OCI-LY3 (cell line): ENCODE data around the gene EIPR1.

Experiments used
- H2AFZ ChIP-seq: fragments of 200-600, 300-600 bp; shearing (Covaris generic); 2 replicates; pipeline ENCODE4 v1.6.0; 2014; ENCODE audit warnings: antibody characterized with exemption, low read depth, low read length
- H3K27ac ChIP-seq: fragments of 200-600, 300-600 bp; sonication (generic); 2 replicates; pipeline ENCODE4 v1.5.1; 2014; ENCODE audit warnings: mild to moderate bottlenecking, low read length, moderate library complexity, mixed read lengths
- H3K27me3 ChIP-seq: fragments of 200-600, 300-600 bp; sonication (generic); 2 replicates; pipeline ENCODE4 v1.6.1; 2014; ENCODE audit warnings: low read depth, low read length, mixed read lengths
- H3K36me3 ChIP-seq: fragments of 200-600, 300-600 bp; sonication (generic); replicated peaks from 2 replicates; pipeline ENCODE3; 2014; ENCODE audit warnings: low read depth, low read length, mixed read lengths
- H3K4me1 ChIP-seq: fragments of 300-600, 200-600 bp; sonication (generic); 2 replicates; pipeline ENCODE4 v1.6.1; 2014; ENCODE audit warnings: low read length, mixed read lengths
- H3K4me2 ChIP-seq: fragments of 200-600, 300-600 bp; sonication (generic); 2 replicates; pipeline ENCODE4 v1.6.1; 2014; ENCODE audit warnings: low read length, mixed read lengths
- H3K4me3 ChIP-seq: fragments of 300-600, 200-600 bp; sonication (generic); 2 replicates; pipeline ENCODE4 v1.5.1; 2014; ENCODE audit warnings: antibody characterized with exemption, mild to moderate bottlenecking, low read length, moderate library complexity
- H3K79me2 ChIP-seq: fragments of 300-600, 200-600 bp; shearing (Covaris generic); 2 replicates; pipeline ENCODE4 v1.6.1; 2014; ENCODE audit warnings: mild to moderate bottlenecking, low read length, mixed read lengths
- H3K9ac ChIP-seq: fragments of 300-600, 200-600 bp; shearing (Covaris generic); 2 replicates; pipeline ENCODE4 v1.6.0; 2014; ENCODE audit warnings: mild to moderate bottlenecking, low read length, moderate library complexity
- H3K9me3 ChIP-seq: fragments of 200-600, 300-600 bp; shearing (Covaris generic); 2 replicates; pipeline ENCODE4 v1.6.1; 2014; ENCODE audit warnings: low read length, mixed read lengths; ENCODE audit not compliant: insufficient read depth
- H4K20me1 ChIP-seq: fragments of 200-600, 300-600 bp; sonication (generic); 2 replicates; pipeline ENCODE4 v1.6.1; 2016; ENCODE audit warnings: low read length, mixed read lengths; ENCODE audit not compliant: insufficient read depth
- CTCF ChIP-seq: fragments of 200-600, 300-600 bp; sonication (generic); IDR thresholded peaks from 2 replicates; pipeline ENCODE4 v1.5.1; 2014; ENCODE audit warnings: antibody characterized with exemption, low read length, low read depth
- EZH2phosphoT487 ChIP-seq: fragments of 200-600 bp; shearing (Covaris generic); IDR thresholded peaks from 2 replicates; pipeline ENCODE4 v1.6.1; 2018; ENCODE audit warnings: antibody characterized with exemption, mixed run types, low read depth

EIPR1 gene

GRCh38 chr2:3162442-3163077 lies 215.1 kb downstream of the EIPR1 start:
- TF ChIP-seq EZH2phosphoT487 (no peak), CTCF (no peak)
- Histone ChIP-seq H3K27me3 (no peaks in the 10 kb centered on the region), H3K27ac (no peak overlapping the region), H3K9me3 (peaks cover 12% of the 10 kb centered on the region; the same call in 1 of the 2 replicates), H2AFZ (no peak overlapping the region), H3K36me3 (peaks cover 4% of the 10 kb centered on the region), H4K20me1 (no peaks in the 10 kb centered on the region), H3K4me2 (no peak overlapping the region), H3K4me1 (no peaks in the 10 kb centered on the region), H3K79me2 (no peaks in the 10 kb centered on the region), H3K4me3 (no peak overlapping the region), H3K9ac (no peak overlapping the region)

- Histone ChIP-seq H3K9me3 (peaks cover 12% of the 10 kb centered on the region; the same call in 1 of the 2 replicates), H3K79me2 (no peaks in the 10 kb centered on the region), H3K36me3 (peaks cover 4% of the 10 kb centered on the region), H3K4me3 (no peak overlapping the region), H4K20me1 (no peaks in the 10 kb centered on the region), H3K4me1 (no peaks in the 10 kb centered on the region), H3K27ac (no peak overlapping the region), H3K9ac (no peak overlapping the region), H3K27me3 (no peaks in the 10 kb centered on the region), H2AFZ (no peak overlapping the region), H3K4me2 (no peak overlapping the region)
- TF ChIP-seq EZH2phosphoT487 (no peak), CTCF (no peak)
Measured at GRCh38 chr2:3160751-3161330, 216.8 kb downstream of the EIPR1 start.

- Histone ChIP-seq H4K20me1 (no peaks in the 10 kb centered on the region), H3K4me2 (no peak overlapping the region), H3K9me3 (peaks cover 12% of the 10 kb centered on the region; the same call in 1 of the 2 replicates), H3K4me3 (no peak overlapping the region), H3K27me3 (no peaks in the 10 kb centered on the region), H3K79me2 (no peaks in the 10 kb centered on the region), H3K27ac (no peak overlapping the region), H3K9ac (no peak overlapping the region), H3K36me3 (no peaks in the 10 kb centered on the region), H3K4me1 (no peaks in the 10 kb centered on the region), H2AFZ (no peak overlapping the region)
- TF ChIP-seq CTCF (no peak), EZH2phosphoT487 (no peak)
Measured at GRCh38 chr2:3159782-3160545, 217.7 kb downstream of the EIPR1 start.

GRCh38 chr2:3154700-3155099 lies 222.9 kb downstream of the EIPR1 start:
- Histone ChIP-seq H3K4me1 (no peaks in the 10 kb centered on the region), H3K36me3 (no peaks in the 10 kb centered on the region), H4K20me1 (no peaks in the 10 kb centered on the region), H3K79me2 (no peaks in the 10 kb centered on the region), H3K4me2 (no peak overlapping the region), H3K27me3 (no peaks in the 10 kb centered on the region), H3K4me3 (no peak overlapping the region), H3K27ac (no peak overlapping the region), H3K9me3 (no peaks in the 10 kb centered on the region), H2AFZ (no peak overlapping the region), H3K9ac (no peak overlapping the region)
- TF ChIP-seq CTCF (no peak), EZH2phosphoT487 (no peak)
